Measurements from ENCODE around the gene SARDH.

GRCh38 chr9:133679466-133680061 lies 58.6 kb downstream of the SARDH start:
- TF ChIP-seq POLR2A (IDR thresholded peaks at IDR 0.05): no peak
- TF ChIP-seq, protein P1, sequence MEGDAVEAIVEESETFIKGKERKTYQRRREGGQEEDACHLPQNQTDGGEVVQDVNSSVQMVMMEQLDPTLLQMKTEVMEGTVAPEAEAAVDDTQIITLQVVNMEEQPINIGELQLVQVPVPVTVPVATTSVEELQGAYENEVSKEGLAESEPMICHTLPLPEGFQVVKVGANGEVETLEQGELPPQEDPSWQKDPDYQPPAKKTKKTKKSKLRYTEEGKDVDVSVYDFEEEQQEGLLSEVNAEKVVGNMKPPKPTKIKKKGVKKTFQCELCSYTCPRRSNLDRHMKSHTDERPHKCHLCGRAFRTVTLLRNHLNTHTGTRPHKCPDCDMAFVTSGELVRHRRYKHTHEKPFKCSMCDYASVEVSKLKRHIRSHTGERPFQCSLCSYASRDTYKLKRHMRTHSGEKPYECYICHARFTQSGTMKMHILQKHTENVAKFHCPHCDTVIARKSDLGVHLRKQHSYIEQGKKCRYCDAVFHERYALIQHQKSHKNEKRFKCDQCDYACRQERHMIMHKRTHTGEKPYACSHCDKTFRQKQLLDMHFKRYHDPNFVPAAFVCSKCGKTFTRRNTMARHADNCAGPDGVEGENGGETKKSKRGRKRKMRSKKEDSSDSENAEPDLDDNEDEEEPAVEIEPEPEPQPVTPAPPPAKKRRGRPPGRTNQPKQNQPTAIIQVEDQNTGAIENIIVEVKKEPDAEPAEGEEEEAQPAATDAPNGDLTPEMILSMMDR (IDR thresholded peaks at IDR 0.05): no peak
